ENCODE measurements around the gene CXCL17.
A peak's percentile ranks its signal among the peaks of the same experiment; 100 is the strongest.

DNA sequence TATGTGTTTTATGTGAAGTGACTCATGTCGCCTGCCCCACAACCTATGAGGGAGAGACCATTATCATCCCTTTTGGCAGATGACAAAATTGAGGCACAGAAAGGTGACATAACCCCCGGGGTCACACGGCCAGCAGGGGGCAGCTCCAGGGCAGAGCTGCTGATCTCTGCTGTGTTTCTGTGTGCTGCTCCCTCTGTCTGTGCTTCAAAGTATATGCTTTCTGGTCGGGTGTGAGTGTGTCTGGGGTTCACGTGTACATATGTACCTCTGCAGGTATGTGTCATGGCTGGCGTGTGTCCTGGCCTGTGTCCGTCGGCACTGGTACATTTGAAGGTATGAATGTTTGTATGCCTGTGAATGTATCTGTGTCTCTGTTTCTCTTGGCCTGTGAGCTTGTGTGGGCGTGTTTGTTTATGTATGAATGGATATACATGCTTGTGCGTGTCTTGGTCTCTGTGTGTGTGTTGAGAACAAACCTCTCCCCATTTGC, 22.6 kb downstream of the CXCL17 start:
- TF ChIP-seq CTCF (conservative IDR thresholded peaks at IDR 0.05; ENCODE audit: low read length), result peak; percentile 99
- TF ChIP-seq EZH2phosphoT487 (IDR thresholded peaks at IDR 0.05; ENCODE audit: borderline replicate concordance, low read depth, low read length), result no peak
